HG03354 (cell line): ENCODE data around the gene LRRC45.
A peak's percentile ranks its signal among the peaks of the same experiment; 100 is the strongest.

Experiments used
- ATAC-seq: cut with Tn5 transposase; IDR thresholded peaks from one replicate; pipeline ENCODE4 v1.9.1; 2021; ENCODE audit warnings: mild to moderate bottlenecking; ENCODE audit not compliant: unreplicated experiment, poor library complexity, severe bottlenecking

Gene LRRC45

GRCh38 chr17:82047914-82048570, 24.9 kb downstream of the LRRC45 start:
- no peak for ATAC-seq

- no peak for ATAC-seq
Observed at GRCh38 chr17:82048571-82048971, 25.5 kb downstream of the LRRC45 start.

- ATAC-seq: no peak
Observed at GRCh38 chr17:82049106-82049505, 26.0 kb downstream of the LRRC45 start.

GRCh38 chr17:82049521-82049971, 26.4 kb downstream of the LRRC45 start:
- ATAC-seq: no peak

GRCh38 chr17:82050152-82050760, 27.2 kb downstream of the LRRC45 start:
- ATAC-seq: no peak

GRCh38 chr17:82050761-82051641, 27.9 kb downstream of the LRRC45 start:
- ATAC-seq: peak; percentile 24

GRCh38 chr17:82051776-82052637, 28.9 kb downstream of the LRRC45 start, which contains the start of the genes GPS1 and RFNG:
Gene GPS1, plus strand, starts transcription at chr17:82051898. Its CDS starts 34 bp downstream, at chr17:82051932.
Gene RFNG, minus strand, starts transcription at chr17:82051811. Its CDS starts 45 bp downstream, at chr17:82051766.
- ATAC-seq: peak; percentile 71

GRCh38 chr17:82052638-82053059, 29.5 kb downstream of the LRRC45 start:
- no peak for ATAC-seq

GRCh38 chr17:82053130-82053529, 30.0 kb downstream of the LRRC45 start:
- ATAC-seq: no peak

- no peak for ATAC-seq
Observed at GRCh38 chr17:82053556-82054263, 30.6 kb downstream of the LRRC45 start.

GRCh38 chr17:82054351-82055022, 31.4 kb downstream of the LRRC45 start:
- ATAC-seq: no peak

- no peak for ATAC-seq
Observed at GRCh38 chr17:82055023-82055964, 32.2 kb downstream of the LRRC45 start.

- no peak for ATAC-seq
Observed at GRCh38 chr17:82055965-82056728, 33.0 kb downstream of the LRRC45 start.

GRCh38 chr17:82056729-82057621, 33.9 kb downstream of the LRRC45 start:
- no peak for ATAC-seq

- ATAC-seq: no peak
Observed at GRCh38 chr17:82058230-82058854, 35.2 kb downstream of the LRRC45 start.
